Loucy (cell line): ENCODE measurements around the gene SLC4A5.

Source experiments
- H2AFZ ChIP-seq: fragments of 200-600 bp; sonication (generic); 2 replicates; pipeline ENCODE4 v1.6.0; 2016; ENCODE audit warnings: antibody characterized with exemption, mild to moderate bottlenecking, low read length, moderate library complexity
- H3F3A ChIP-seq: fragments of 200-600 bp; 2 replicates; pipeline ENCODE4 v1.6.0; 2016; ENCODE audit warnings: antibody characterized with exemption, low read depth, mild to moderate bottlenecking
- H3K27me3 ChIP-seq: fragments of 200-600 bp; sonication (generic); 2 replicates; pipeline ENCODE4 v1.6.1; 2014; ENCODE audit warnings: low read length, mild to moderate bottlenecking; ENCODE audit not compliant: insufficient read depth, poor library complexity, severe bottlenecking
- H3K36me3 ChIP-seq: fragments of 200-600 bp; sonication (generic); 2 replicates; pipeline ENCODE4 v1.6.1; 2016; ENCODE audit warnings: low read length; ENCODE audit not compliant: insufficient read depth
- H3K4me1 ChIP-seq: fragments of 200-600 bp; sonication (generic); 2 replicates; pipeline ENCODE4 v1.5.1; 2014; ENCODE audit warnings: low read length, mild to moderate bottlenecking; ENCODE audit not compliant: insufficient read depth, poor library complexity, severe bottlenecking
- H3K4me2 ChIP-seq: fragments of 200-600 bp; sonication (generic); 2 replicates; pipeline ENCODE4 v1.6.0; 2014; ENCODE audit warnings: antibody characterized with exemption, low read length, low read depth, mild to moderate bottlenecking; ENCODE audit not compliant: poor library complexity, severe bottlenecking
- H3K4me3 ChIP-seq: fragments of 200-600 bp; sonication (generic); 2 replicates; pipeline ENCODE4 v1.5.1; 2014; ENCODE audit warnings: low read length, mild to moderate bottlenecking, mixed read lengths; ENCODE audit not compliant: poor library complexity, severe bottlenecking
- H3K79me2 ChIP-seq: fragments of 200-600 bp; sonication (generic); 2 replicates; pipeline ENCODE4 v1.6.1; 2014; ENCODE audit warnings: low read length; ENCODE audit not compliant: insufficient read depth
- H3K9ac ChIP-seq: fragments of 200-600 bp; sonication (generic); 2 replicates; pipeline ENCODE4 v1.6.0; 2014; ENCODE audit warnings: mild to moderate bottlenecking, low read depth, low read length, moderate library complexity; ENCODE audit not compliant: poor library complexity, severe bottlenecking
- H3K9me2 ChIP-seq: fragments of 200-600 bp; sonication (generic); replicated peaks from 2 replicates; pipeline ENCODE4 v1.6.1; 2016; ENCODE audit warnings: low read depth, low read length, mixed read lengths
- H3K9me3 ChIP-seq: fragments of 200-600 bp; sonication (generic); 2 replicates; pipeline ENCODE4 v1.6.1; 2014; ENCODE audit warnings: mild to moderate bottlenecking, antibody characterized with exemption, low read length, low read depth; ENCODE audit not compliant: insufficient read depth
- H4K20me1 ChIP-seq: fragments of 200-600 bp; sonication (generic); 2 replicates; pipeline ENCODE4 v1.6.0; 2014; ENCODE audit warnings: antibody characterized with exemption, low read length, mild to moderate bottlenecking; ENCODE audit not compliant: insufficient read depth, poor library complexity, severe bottlenecking
- EZH2phosphoT487 ChIP-seq: fragments of 200-600 bp; IDR thresholded peaks from 2 replicates; pipeline ENCODE4 v1.6.1; 2018; ENCODE audit warnings: antibody characterized with exemption, mild to moderate bottlenecking, moderate library complexity, borderline replicate concordance
- TF ChIP-seq, protein P1 (sequence below): fragments of 200-600 bp; sonication (generic); conservative IDR thresholded peaks from 2 replicates; pipeline ENCODE4 v1.5.1; 2014; ENCODE audit warnings: mild to moderate bottlenecking, antibody characterized with exemption, low read length

The SLC4A5 gene

DNA sequence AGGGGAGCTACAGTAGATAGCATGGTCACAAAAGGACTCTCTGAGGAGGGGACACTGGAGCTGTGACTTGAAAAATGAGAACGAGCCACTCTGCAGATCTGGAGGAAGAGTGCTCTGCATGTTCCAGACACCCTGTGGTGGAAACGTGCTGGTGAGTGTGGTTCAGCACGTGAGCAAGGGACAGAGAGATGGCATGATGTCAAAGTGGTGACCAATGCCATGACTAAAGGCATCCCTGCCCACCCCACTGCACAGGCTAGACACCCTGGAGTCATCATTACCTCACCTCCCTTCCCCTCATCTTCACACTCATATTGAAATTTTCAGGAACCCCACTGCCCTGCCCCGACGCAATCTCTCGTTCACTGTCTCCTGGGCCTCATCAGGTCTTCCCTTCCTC, 56.5 kb downstream of the SLC4A5 start:
- TF ChIP-seq EZH2phosphoT487 = no peak
- TF ChIP-seq, protein P1, sequence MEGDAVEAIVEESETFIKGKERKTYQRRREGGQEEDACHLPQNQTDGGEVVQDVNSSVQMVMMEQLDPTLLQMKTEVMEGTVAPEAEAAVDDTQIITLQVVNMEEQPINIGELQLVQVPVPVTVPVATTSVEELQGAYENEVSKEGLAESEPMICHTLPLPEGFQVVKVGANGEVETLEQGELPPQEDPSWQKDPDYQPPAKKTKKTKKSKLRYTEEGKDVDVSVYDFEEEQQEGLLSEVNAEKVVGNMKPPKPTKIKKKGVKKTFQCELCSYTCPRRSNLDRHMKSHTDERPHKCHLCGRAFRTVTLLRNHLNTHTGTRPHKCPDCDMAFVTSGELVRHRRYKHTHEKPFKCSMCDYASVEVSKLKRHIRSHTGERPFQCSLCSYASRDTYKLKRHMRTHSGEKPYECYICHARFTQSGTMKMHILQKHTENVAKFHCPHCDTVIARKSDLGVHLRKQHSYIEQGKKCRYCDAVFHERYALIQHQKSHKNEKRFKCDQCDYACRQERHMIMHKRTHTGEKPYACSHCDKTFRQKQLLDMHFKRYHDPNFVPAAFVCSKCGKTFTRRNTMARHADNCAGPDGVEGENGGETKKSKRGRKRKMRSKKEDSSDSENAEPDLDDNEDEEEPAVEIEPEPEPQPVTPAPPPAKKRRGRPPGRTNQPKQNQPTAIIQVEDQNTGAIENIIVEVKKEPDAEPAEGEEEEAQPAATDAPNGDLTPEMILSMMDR = no peak
- no peak overlapping the region for H3K4me3 ChIP-seq
- no peak overlapping the region for H3K9ac ChIP-seq
- H3K36me3 ChIP-seq = no peaks in the 10 kb centered on the region
- no peaks in the 10 kb centered on the region for H3K27me3 ChIP-seq
- H3K9me2 ChIP-seq = no peaks in the 10 kb centered on the region
- no peaks in the 10 kb centered on the region for H4K20me1 ChIP-seq
- no peaks in the 10 kb centered on the region for H3F3A ChIP-seq
- H3K9me3 ChIP-seq = no peaks in the 10 kb centered on the region
- no peaks in the 10 kb centered on the region for H3K79me2 ChIP-seq
- no peak overlapping the region for H3K4me2 ChIP-seq
- peaks cover 13% of the 10 kb centered on the region for H3K4me1 ChIP-seq
- no peak overlapping the region for H2AFZ ChIP-seq

DNA sequence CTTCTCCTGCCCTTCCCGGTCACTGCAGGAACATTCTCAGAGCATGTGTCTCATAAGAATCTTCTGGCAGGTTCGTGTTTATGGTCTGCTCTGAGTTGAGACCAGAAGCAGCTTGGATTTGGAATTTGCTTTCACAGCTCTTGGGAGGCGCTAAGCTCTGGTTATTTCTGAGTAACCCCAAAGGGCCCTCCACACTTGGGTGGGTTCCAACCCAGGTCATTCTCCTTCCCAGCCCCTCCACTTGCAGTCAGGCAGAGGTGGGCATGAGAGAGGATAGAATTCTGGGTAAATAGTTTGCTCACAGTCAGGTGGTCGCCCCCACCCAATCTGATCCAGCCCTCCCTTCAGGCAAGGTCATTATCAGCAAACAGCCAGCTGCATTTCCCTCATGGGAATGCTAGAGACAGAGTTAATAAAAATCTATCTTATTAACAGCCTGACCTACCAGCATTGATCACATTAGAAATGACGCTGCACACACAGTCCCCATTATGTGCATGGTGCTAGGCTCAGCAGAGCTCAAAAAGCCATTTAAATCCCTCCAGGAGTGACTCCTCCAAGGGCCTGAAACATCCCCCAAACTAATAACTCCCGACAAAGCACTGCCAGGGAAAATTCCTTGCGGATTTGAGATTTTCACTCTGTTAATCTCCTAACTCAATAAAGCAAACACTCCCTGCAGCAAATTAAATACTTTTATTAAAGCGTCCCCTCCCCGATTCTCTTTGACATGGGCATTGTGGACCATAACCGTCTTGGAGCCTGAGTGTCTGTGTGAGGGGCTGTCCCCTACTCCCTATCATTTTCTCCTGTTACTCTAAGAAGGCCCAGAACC, 61.9 kb downstream of the SLC4A5 start:
- H3K9ac ChIP-seq = no peak overlapping the region
- no peaks in the 10 kb centered on the region for H3K4me1 ChIP-seq
- no peaks in the 10 kb centered on the region for H3K79me2 ChIP-seq
- H3K4me3 ChIP-seq = no peak overlapping the region
- H3K4me2 ChIP-seq = no peak overlapping the region
- H3K36me3 ChIP-seq = no peaks in the 10 kb centered on the region
- no peak for TF ChIP-seq EZH2phosphoT487
- TF ChIP-seq, protein P1 = no peak
- no peak overlapping the region for H2AFZ ChIP-seq
- H4K20me1 ChIP-seq = no peaks in the 10 kb centered on the region
- no peaks in the 10 kb centered on the region for H3K9me3 ChIP-seq
- H3K9me2 ChIP-seq = no peaks in the 10 kb centered on the region
- no peaks in the 10 kb centered on the region for H3F3A ChIP-seq
- no peaks in the 10 kb centered on the region for H3K27me3 ChIP-seq

DNA sequence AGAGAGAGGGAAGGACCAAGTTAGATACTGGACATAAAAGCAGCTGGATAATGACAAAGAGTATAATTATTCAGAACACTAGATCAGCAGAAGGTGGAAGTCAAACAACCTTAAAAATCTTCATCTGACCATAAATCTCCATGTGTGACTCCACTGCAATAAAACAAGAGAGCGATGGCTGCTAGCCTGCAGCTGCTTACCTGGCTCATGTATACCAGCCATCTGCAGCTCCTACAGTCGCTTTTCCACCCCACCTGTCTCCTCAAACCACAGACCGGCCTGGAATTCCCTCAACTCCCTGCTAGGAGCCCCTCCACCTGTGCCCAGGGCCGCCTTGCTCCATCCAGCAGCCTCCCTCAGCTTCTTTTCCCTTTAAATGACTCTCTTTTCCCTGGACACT, 64.5 kb downstream of the SLC4A5 start:
- Histone ChIP-seq H4K20me1 (no peaks in the 10 kb centered on the region), H3K4me3 (no peak overlapping the region), H3K4me2 (no peak overlapping the region), H3K36me3 (no peaks in the 10 kb centered on the region), H3F3A (no peaks in the 10 kb centered on the region), H3K9me3 (no peaks in the 10 kb centered on the region), H3K79me2 (no peaks in the 10 kb centered on the region), H3K4me1 (no peaks in the 10 kb centered on the region), H3K9ac (no peak overlapping the region), H3K9me2 (no peaks in the 10 kb centered on the region), H3K27me3 (no peaks in the 10 kb centered on the region), H2AFZ (no peak overlapping the region)
- no peak for TF ChIP-seq EZH2phosphoT487
- TF ChIP-seq, protein P1 = no peak
